GM18951 (cell line): Measurements from ENCODE around the gene DVL1.

Experiments used
- POLR2A ChIP-seq: IDR thresholded peaks from 4 replicates; pipeline ENCODE4 v1.6.1; 2011; ENCODE audit warnings: mild to moderate bottlenecking; ENCODE audit not compliant: insufficient read length, insufficient read depth; ENCODE audit errors: extremely low read depth
- in situ Hi-C: fragments of 300-500 bp; cut with MboI; formaldehyde crosslinking; loops from one replicate; pipeline ENCODE4 v1.12.0; 2022; ENCODE audit warnings: low sequenced_read_pairs, mixed read lengths, inconsistent platforms; ENCODE audit not compliant: unreplicated experiment

The DVL1 gene

DNA sequence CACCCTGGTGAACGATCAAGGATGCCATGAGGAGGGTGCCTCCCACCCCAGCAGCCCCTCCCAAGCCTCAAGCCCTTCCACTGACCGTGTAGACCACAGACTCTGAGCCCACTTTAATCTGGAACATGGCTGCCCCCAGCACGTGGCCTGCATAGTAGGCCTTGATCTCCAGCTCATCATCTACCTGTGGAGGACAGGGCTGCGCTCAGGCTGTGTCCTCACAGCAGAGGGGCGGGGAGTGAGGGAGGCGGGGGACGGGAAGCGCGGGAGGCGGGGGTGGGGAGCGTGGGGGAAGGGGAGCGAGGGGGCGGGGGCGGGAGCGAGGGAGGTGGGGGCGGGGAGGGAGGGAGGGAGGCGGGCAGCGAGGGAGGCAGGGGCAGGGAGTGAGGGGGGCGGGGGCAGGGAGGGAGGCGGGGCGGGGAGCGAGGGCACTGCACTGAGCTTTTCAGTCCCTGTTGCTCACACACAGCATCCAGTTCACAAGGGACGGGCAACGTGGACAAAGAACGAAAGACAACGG lies 33.7 kb downstream of the DVL1 start:
- in situ Hi-C loops = no loop called here
- no peak for TF ChIP-seq POLR2A

DNA sequence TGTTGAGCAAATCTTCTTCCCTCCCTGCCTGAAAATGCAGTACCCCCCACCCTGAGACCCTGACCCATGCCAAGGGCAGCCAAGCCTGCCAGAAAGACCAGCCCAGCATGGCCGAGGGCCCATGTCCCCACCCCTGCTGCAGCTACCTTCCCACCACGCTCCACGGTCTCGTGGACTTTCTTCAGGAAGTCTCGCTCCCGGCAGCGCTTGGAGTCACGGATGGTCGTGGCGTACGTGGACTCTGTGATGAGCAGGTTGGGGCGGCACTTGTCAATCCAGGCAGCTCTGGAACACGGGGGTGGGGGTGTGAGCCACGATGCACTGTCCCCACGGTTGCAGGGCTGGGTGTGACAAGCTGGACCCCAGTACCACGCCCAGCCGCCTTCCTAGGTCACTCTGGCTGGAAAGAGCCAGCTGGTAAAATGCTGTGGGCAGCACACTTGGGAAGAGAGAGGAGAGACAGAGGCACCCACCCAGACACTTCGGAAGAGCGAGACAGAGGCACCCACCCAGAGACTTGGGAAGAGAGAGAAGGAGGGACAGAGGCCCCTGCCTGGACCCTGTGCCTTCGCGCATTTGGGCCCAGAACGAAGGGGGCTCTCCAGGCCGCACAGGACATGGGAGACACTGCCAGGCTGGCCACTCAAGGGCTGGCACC lies 34.4 kb downstream of the DVL1 start:
- no peak for TF ChIP-seq POLR2A
- in situ Hi-C loops = no loop called here

GRCh38 chr1:1314237-1314586 lies 35.0 kb downstream of the DVL1 start:
- in situ Hi-C loops = no loop called here
- no peak for TF ChIP-seq POLR2A

DNA sequence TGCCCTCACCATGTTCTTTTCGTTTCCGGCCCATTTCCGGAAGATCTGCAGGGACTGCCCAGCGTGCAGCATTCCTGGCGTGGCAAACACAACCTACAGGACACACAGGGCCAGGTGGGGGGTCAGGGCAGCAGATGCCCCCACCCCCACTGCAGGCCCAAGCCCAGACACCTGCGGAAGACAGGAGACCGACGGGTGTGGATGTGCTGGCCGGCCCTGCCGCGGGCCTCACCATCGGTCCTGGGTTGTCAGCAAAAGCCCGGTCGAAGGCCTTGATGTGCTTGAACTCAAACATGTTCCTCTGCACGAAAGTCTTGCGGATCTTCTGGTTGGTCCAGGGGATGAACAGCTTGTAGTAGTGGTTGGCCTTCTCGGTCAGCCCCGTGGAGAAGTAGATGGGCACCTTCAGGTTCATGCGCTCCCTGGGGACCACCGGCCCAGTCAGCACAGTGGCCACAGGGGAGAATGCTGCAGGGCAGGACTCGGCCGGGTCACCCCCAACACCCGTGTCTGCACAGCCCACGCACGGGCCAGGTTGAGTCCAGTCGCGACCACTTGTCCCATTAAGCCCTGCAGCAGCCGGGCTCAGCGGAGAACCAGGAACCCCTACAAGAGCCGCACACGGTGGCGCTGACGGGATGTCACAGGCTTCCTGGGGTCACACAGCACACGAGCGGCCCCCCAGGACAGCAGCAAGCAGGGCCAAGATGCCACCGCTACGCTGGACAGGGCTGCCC lies 35.5 kb downstream of the DVL1 start:
- in situ Hi-C loops = no loop called here
- TF ChIP-seq POLR2A = no peak

GRCh38 chr1:1312450-1313314 lies 36.5 kb downstream of the DVL1 start:
- in situ Hi-C loops = no loop called here
- TF ChIP-seq POLR2A = peak; percentile 17

DNA sequence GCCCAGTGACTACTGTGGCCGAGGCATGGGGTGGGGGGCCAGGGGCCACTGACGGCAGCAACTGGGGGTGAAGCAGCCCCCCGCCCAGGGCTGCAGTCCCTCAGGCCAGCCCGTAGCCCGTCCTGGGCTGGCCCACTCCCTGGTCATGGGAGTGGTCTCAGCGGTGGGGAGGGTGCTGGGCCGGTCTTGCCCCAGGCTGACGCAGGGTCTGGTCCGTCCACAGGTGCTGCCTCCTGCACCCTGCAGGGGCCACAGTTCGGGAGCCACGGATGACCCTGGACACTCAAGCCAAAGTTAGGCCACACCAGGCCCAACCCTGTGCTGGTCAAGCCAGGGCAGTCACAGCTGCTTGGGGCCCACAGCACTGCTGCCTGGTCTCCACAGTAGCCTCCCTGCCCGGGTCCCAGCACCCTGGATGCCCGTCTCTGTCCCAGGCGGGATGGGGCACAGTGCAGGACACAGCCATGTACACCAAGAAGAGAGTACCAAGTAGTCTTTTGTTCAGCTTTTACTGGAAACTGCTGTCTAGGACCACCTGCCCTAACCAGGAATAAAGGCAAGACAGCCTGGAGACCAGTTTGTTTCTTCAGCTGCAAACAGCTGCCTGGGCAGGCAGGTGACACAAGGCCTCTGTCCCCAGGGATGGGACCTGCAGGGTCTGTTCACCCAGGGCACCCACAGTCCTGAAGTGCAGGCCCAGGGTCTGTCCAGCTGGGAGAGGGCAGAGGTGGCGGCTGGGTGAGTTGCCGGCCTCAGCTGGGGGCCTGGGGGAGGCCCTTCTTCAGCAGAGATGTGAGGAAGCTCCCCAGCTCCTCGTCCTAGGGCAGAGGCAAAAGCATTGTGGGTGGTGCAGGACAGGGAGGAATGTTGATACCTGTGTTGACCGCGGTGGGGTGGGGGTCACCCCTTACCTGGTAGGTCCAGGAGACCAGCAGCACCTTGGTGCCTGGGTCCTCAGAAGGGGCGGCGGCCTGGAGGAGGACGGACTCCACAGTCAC lies 37.8 kb downstream of the DVL1 start:
- TF ChIP-seq POLR2A = no peak
- in situ Hi-C loops = no loop called here

DNA sequence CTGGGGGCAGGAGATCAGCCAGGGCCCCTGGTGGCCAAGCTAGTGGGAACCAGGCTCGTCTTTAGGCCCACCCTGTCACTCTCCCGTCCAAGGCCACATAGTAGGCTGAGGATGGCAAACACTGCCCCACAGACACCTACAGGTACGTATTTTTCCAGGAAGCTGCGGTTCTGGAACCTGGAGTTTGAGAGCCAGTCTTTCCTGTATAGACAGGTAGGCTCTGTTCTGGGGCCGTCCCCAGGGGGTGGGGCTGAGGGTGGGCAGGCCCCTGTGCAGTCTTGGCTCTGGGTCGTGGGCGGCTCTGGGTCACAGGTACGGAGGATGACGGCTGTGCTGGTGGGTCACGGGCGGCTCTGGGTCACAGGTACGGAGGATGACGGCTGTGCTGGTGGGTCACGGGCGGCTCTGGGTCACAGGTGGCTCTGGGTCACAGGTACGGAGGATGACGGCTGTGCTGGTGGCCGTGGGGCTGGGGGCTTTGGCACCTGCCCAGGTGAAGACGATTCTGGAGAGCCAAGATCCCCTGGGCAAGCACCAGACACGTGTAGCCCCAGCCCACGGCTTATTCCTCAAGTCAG lies 38.7 kb downstream of the DVL1 start:
- in situ Hi-C loops = no loop called here
- TF ChIP-seq POLR2A = no peak

DNA sequence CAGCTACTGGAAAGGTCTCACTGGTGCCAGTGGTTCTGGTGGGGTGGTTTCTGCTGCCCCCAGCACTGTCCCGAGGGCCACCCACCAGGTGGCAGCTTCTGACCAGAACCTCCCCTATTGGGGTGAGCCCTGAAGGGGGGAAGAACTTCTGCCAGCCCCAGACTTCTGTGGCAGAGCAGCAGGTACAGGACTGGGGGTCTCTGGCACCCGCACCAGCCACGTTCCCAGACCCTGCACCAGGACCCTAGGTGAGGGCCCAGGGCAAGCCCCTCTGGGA lies 39.2 kb downstream of the DVL1 start:
- in situ Hi-C loops = no loop called here

GRCh38 chr1:1309251-1310108 lies 39.7 kb downstream of the DVL1 start:
- no peak for TF ChIP-seq POLR2A
- in situ Hi-C loops = no loop called here

More for the DNA sequence above, 39.2 kb downstream of the DVL1 start:
- TF ChIP-seq POLR2A = no peak

DNA sequence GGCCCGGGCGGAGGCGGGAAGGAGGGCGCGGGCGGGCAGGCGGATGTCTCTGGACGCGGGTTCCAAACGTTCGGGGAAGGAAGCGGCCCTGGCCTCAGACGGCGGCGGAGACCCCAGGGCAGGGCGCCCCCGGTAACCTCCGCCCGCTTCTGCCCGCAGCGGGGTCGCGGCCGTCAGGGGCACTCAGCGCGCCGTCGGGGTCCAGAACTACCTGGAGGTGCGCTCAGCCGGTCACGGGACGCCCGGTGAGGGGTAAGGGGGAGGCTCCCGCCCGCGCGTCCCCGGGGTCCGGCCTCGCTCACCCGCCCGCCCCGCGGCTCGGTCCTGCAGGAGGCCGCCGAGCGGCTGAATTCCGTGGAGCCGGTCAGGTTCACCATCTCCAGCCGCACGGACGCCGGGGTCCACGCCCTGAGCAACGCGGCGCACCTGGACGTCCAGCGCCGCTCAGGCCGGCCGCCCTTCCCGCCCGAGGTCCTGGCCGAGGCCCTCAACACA lies 40.4 kb downstream of the DVL1 start:
- in situ Hi-C loops = no loop called here
- TF ChIP-seq POLR2A = no peak

GRCh38 chr1:1307923-1308755 lies 41.1 kb downstream of the DVL1 start, which contains the start of the genes ACAP3 and PUSL1:
Gene ACAP3, minus strand, starts transcription at chr1:1307930. Its CDS starts 115 bp downstream, at chr1:1307815.
Gene PUSL1, plus strand, starts transcription at chr1:1308597. Its CDS starts 47 bp downstream, at chr1:1308644.
- peak; percentile 59 for TF ChIP-seq POLR2A
- in situ Hi-C loops = no loop called here
